Measurements from ENCODE around the gene ADGRG6.
"Not testable (repeated sequence)": the region's sequence is repeated elsewhere in the genome, so short reads cannot be mapped to it uniquely, and the experiment has no call there.

ADGRG6 gene

DNA sequence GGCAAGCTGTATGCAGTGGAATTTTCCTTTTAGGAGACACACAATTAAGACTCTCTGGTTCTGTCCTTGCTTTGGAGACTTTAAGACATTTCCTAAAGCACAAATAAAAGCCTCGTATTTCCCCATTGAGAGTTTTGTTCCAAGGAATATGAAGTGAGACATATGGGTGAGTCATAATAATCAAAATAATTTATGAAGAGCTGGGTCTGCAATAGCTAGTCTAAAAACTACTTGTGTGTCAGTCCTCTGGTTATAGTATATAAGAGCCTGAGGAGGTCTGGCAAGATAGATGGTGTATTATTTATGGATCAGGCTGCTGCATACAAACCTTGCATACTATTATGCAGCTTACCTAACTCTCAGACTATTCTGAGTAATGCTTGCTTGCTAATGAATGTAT, 142.6 kb downstream of the ADGRG6 start:
- TF ChIP-seq, protein P1, sequence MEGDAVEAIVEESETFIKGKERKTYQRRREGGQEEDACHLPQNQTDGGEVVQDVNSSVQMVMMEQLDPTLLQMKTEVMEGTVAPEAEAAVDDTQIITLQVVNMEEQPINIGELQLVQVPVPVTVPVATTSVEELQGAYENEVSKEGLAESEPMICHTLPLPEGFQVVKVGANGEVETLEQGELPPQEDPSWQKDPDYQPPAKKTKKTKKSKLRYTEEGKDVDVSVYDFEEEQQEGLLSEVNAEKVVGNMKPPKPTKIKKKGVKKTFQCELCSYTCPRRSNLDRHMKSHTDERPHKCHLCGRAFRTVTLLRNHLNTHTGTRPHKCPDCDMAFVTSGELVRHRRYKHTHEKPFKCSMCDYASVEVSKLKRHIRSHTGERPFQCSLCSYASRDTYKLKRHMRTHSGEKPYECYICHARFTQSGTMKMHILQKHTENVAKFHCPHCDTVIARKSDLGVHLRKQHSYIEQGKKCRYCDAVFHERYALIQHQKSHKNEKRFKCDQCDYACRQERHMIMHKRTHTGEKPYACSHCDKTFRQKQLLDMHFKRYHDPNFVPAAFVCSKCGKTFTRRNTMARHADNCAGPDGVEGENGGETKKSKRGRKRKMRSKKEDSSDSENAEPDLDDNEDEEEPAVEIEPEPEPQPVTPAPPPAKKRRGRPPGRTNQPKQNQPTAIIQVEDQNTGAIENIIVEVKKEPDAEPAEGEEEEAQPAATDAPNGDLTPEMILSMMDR (IDR thresholded peaks at IDR 0.05; ENCODE audit: insufficient read depth, low read length, poor library complexity, severe bottlenecking) = no peak
- Histone ChIP-seq H3K36me3 (ENCODE audit: control insufficient read depth, insufficient read depth, low read length) (no peaks in the 10 kb centered on the region), H3K27me3 (replicated peaks; ENCODE audit: control insufficient read depth, insufficient read depth, low read length) (no peaks in the 10 kb centered on the region), H3K4me3 (replicated peaks; ENCODE audit: low read depth, low read length) (no peak overlapping the region)
- DNase-seq (ENCODE audit: extremely low read depth, insufficient read length) = no peak

DNA sequence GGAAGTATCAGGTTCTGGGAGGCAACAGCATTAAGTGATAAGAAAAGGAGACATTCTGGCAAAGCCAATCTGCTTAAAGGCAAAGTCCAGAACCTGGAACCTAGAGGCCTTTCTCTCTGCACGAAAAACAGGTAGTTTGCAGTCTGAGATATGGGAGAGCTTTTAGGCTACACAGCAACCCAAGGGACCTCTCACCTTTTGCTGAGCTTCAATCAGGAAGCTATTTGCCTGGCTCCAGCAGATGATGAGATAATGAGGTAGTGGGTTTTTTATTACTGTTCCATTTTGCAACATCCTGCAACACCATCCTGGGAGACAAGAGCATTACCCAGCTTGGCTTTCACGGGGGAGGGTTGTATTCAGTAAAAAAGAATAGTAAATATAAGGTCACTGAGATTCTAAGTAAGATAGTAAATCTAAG, 143.1 kb downstream of the ADGRG6 start:
- H3K4me3 ChIP-seq (replicated peaks; ENCODE audit: low read depth, low read length) = no peak overlapping the region
- H3K36me3 ChIP-seq (ENCODE audit: control insufficient read depth, insufficient read depth, low read length) = no peaks in the 10 kb centered on the region
- DNase-seq (ENCODE audit: extremely low read depth, insufficient read length) = no peak
- H3K27me3 ChIP-seq (replicated peaks; ENCODE audit: control insufficient read depth, insufficient read depth, low read length) = no peaks in the 10 kb centered on the region
- TF ChIP-seq, protein P1 (IDR thresholded peaks at IDR 0.05; ENCODE audit: insufficient read depth, low read length, poor library complexity, severe bottlenecking) = no peak

GRCh38 chr6:142446168-142446567, 144.4 kb downstream of the ADGRG6 start:
- no peak for DNase-seq (ENCODE audit: extremely low read depth, insufficient read length)
- no peaks in the 10 kb centered on the region for H3K36me3 ChIP-seq (ENCODE audit: control insufficient read depth, insufficient read depth, low read length)
- TF ChIP-seq, protein P1 (IDR thresholded peaks at IDR 0.05; ENCODE audit: insufficient read depth, low read length, poor library complexity, severe bottlenecking) = no peak
- no peak overlapping the region for H3K4me3 ChIP-seq (replicated peaks; ENCODE audit: low read depth, low read length)
- no peaks in the 10 kb centered on the region for H3K27me3 ChIP-seq (replicated peaks; ENCODE audit: control insufficient read depth, insufficient read depth, low read length)

DNA sequence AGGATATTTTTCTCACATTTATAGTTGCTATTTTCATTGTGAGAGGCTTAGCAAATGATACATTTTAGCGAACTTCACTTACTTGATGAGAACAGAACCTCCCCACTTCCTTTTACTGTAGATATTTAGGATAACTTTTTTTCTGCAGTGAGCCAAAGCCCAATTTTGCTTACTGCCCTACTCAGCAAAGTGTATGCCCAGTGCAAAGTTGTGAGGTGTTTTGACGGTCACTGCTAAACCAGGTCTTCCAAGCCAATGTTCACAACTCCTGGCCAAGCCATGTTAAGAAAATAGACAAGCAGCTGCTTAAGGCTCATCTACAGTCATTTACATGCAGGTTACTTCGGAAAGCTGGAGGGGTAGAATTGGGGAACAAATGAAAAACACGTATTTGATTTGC, 144.8 kb downstream of the ADGRG6 start:
- Histone ChIP-seq H3K27me3 (replicated peaks; ENCODE audit: control insufficient read depth, insufficient read depth, low read length) (no peaks in the 10 kb centered on the region), H3K36me3 (ENCODE audit: control insufficient read depth, insufficient read depth, low read length) (no peaks in the 10 kb centered on the region), H3K4me3 (replicated peaks; ENCODE audit: low read depth, low read length) (no peak overlapping the region)
- DNase-seq (ENCODE audit: extremely low read depth, insufficient read length) = no peak
- TF ChIP-seq, protein P1 (IDR thresholded peaks at IDR 0.05; ENCODE audit: insufficient read depth, low read length, poor library complexity, severe bottlenecking) = no peak

GRCh38 chr6:142448091-142448729, 146.4 kb downstream of the ADGRG6 start:
- TF ChIP-seq, protein P1 (IDR thresholded peaks at IDR 0.05; ENCODE audit: insufficient read depth, low read length, poor library complexity, severe bottlenecking) = no peak
- no peak for DNase-seq (ENCODE audit: extremely low read depth, insufficient read length)

DNA sequence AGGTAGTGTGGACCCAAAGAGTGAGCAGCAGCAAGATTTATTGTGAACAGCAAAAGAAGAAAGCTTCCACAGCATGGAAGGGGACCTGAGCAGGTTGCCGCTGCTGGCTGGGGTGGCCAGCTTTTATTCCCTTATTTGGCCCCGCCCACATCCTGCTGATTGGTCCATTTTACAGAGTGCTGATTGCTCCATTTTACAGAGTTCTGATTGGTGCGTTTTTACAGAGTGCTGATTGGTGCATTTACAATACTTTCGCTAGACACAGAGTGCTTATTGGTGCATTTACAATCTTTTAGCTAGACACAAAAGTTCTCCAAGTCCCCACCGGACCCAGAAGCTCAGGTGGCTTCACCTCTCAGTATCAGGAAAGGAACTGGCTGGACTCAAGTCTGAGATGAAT, 149.0 kb downstream of the ADGRG6 start:
- not testable (repeated sequence) for H3K36me3 ChIP-seq (ENCODE audit: control insufficient read depth, insufficient read depth, low read length); DNase-seq (ENCODE audit: extremely low read depth, insufficient read length); H3K4me3 ChIP-seq (replicated peaks; ENCODE audit: low read depth, low read length); H3K27me3 ChIP-seq (replicated peaks; ENCODE audit: control insufficient read depth, insufficient read depth, low read length)

More at GRCh38 chr6:142448091-142448729, 146.4 kb downstream of the ADGRG6 start:
- Histone ChIP-seq H3K36me3 (ENCODE audit: control insufficient read depth, insufficient read depth, low read length) (no peaks in the 10 kb centered on the region), H3K27me3 (replicated peaks; ENCODE audit: control insufficient read depth, insufficient read depth, low read length) (no peaks in the 10 kb centered on the region), H3K4me3 (replicated peaks; ENCODE audit: low read depth, low read length) (no peak overlapping the region)

All from GM06990 (cell line).